SHP77 (cell line): ENCODE data around the gene ZNF608.

Experiments used
- DNase-seq, 2 experiments: peaks; one replicate each; lab custom pipeline; 2025; lab: John Stamatoyannopoulos, UW

Gene ZNF608

DNA sequence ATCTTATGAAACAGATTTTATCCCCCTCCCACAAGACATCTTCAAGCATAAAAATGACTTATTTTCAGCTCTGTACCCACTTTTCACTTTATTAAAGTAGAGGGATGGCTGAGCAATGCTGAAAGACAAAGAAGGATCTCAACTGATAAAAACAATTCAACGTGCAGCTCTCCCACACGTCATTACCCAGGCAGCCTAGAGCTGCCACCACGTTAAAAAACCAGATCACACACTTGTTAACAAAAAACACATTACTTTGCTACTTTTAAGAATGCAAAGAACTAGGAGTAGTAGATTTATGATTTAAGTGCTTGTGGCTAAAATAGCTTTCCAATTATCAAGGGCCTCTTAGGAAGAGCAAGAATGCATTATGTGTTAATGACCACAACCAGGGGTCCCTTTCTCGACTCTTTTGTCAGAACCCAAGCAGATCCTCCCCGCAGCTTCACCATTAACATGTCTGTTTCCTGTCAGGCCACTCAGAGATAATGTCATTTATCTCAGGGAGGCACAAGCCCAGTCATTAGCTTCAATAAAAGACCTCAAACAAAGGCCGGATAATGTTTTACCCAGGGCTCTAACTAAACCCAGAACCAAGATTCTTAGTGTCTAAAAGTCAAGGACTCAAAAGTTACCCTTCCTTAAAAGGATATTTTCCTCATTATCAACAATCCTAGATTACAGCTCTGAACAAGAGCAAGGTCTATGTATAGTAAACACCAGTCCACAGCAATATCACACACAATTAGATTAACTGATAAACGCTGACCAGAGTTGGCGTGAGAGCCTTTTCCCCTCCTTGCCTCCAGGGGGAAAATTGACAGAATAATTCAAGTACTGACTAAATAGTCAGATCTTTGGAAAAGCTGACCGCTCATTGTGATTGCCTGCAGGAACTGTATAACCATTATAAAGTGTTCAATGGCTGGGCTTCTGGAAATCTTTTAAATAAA, 7.5 kb downstream of the ZNF608 start:
- DNase-seq, result peak; percentile 36 to 38

DNA sequence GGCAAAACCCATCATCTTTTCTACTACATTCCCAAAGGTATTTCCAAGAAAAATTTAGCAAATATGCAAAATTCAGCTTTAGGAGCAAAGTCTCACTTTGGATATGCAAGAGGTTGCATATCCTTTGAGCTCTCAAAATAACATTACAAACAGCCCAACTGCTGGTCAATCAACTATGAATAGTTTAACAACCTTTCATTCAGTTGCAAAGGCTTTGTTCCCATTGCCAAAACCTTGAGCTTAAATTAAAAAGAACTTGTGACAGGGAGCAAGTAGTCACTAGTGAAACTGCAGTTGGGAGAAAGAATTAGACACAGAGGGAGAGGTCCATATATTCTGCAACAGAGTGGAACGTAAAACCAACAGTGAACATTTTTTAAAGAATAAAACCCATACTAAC, 8.8 kb downstream of the ZNF608 start:
- no peak for DNase-seq

DNA sequence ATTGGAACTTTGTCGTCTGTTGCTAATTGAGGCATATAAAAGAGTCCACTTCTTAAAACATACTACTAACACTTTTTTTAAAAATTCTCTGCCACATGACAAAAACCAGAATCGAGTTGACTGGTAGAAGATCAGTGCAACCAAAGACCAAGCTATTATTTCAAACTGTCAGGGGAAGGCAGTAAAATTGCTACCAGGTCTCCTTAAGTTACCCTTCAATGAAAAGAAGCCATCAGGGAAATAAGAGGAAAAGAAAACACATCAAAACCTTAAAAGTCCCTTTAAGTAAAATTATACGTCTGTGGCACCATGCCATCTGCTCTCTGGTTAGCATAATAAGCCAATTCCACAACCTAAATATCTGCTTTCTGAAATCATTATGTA, 9.6 kb downstream of the ZNF608 start:
- no peak for DNase-seq

DNA sequence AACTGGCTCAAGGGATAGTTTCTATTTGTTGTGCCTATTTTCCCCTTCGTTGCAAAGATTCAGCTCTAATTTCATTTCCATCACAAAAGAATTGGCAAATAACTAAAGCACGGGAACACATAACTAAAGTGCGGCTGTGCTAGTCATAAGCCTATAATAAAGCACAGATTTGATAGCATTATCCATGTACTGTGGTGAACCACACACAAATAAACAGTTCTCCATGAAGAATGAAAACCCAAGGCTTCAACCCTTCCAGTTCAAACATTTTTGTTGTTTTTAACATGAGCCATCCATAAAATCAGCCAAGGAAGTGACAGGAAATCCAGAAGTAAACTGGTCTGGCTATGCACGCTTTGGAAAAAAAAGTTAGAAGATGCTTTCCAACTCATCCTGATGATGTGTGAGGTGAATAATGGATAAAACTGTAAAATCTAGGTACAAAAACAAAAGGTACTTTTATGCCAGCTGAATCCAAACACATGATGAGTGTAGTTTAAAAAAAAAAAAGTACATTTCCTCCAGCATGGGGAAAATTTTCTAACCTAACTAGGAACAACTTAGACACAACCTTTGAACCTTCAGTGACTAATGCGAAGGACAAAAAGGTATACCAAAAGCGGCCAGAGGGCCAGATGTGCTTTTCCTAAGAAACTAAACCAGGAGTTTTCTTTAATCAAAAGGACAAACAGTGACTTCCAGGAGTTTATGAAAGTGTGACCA, 10.2 kb downstream of the ZNF608 start:
- no peak for DNase-seq

DNA sequence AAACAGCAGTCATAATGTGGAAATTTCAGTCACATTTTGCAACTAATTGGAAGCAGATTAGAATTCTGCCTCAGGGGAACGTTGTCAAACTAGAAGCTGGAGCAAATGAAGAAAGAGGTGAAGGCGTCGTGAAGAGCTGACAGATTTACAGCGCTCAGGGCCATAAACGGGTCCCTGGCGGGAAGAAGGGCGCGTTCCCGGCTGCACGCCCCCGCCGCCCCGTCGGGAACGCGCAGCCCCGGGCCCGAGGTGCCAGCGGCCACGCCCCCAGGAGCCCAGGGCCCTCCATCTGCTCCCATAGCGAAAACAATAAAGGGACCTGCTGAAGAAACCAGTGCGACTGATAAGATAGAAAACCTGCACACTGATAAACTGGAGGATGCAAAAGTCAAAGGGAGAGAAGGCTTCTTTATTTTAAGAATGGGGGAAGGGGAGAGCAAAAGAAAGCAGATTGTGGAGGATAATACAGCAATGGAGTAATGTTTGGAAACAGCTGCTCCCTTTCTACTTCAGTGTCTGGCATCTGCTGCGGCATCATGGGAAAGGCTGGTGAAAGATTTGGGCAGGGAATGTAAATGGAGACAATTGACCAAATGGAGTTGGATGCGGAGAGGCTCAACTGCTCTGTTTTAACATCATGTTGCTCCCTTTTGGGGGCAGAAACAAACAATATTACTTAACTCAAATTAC, 11.1 kb downstream of the ZNF608 start:
- no peak for DNase-seq

DNA sequence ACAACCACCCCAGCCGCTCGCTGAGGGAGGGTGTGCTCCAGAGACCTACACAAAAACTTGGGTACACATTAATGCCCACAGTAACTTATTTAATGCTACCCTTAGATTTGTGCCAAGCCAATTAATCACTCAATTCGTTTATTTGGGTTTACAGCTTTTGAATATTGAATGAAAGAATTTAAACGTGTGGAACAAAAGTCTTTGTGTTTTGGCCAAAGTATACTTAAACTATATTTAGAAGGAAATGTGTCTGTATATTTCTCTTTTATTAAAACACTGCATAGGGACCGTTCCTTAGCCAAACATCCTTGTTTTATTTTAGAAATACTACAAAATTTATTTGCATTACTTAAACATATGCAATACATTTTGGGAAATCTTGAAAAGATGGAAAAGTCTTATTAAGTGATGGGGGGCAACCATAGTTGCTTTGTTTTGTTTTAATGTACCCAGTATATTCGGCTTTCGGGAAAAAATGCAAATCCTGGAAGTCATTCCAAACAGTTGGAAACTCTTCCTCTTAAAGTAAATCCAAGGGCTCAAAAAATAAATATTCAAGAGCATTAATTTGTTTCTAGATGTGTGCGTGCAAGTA, 11.8 kb downstream of the ZNF608 start:
- DNase-seq, result no peak

DNA sequence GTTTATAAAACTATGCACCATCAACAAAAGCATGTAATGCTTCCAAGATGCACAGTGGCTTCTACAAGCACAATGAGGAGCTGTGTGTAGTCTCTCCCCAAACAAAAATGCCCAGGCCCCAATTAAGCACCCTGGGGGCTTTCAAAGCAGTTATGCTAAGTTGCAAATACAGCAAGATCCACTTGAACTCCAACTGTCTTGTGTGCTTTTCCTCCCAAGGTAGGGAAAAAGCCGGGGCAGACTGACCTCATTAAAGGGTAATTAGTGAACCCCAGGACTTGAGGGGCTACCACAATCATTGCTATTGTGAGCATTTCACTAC, 13.1 kb downstream of the ZNF608 start:
- no peak for DNase-seq

DNA sequence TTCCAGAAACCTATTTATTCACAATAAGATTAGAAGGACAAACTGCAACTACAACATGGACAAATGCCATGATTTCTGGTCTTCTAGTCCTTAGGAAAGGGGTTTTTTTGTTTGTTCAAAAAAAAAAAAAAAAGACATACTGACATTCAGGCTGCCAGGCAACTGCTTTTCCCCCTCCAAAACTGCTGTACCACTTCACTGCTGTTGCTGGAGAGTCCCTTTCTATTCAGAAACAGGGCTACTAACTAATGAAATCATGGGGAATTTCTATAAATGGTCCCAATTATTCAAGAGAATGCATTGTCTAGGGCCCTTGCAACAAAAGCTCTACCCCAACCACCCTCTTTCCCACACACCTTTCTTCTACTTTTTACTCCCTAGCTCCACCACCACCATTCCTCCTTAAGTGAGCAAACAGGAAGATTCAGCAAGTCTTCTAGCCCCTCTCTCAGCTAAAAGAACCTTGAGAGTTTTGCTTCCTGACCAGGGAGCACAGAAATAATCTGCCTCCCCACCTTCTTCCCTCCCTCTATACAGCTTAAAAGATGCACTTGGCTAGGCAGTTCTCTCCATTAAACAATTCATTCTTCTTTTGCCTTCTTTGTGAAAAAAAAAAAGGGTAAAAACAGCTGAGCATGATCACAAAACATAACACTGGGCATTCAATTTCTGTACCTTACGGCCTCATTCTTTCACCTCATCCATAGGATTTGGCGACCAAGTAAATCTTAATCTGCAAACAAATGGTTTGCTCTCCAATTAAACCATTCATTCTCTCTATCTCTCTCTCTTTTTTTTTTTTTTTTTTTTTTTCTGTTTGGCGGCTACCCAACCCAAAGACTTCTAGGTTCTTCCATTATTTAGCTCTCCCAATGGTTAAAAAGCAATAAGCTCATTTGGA, 13.8 kb downstream of the ZNF608 start:
- no peak for DNase-seq

DNA sequence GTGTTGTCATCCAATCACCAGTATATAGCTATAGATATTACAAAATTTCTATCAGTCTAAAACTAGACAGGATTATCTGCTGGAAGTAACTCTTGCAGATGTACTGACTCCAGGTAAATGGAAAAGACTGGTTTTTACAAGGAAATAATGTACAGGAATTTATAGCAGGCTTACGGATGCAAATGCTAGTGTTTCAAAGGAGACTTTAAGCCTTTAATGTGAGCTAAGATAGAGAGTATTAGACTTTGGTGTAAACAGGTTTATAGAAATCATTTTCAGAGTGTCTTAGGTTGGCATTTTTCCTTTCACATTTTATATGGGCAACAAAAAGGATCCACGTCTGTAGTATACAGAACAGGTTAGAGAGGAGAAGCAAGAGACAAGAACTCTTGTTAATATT, 16.1 kb downstream of the ZNF608 start:
- no peak for DNase-seq

DNA sequence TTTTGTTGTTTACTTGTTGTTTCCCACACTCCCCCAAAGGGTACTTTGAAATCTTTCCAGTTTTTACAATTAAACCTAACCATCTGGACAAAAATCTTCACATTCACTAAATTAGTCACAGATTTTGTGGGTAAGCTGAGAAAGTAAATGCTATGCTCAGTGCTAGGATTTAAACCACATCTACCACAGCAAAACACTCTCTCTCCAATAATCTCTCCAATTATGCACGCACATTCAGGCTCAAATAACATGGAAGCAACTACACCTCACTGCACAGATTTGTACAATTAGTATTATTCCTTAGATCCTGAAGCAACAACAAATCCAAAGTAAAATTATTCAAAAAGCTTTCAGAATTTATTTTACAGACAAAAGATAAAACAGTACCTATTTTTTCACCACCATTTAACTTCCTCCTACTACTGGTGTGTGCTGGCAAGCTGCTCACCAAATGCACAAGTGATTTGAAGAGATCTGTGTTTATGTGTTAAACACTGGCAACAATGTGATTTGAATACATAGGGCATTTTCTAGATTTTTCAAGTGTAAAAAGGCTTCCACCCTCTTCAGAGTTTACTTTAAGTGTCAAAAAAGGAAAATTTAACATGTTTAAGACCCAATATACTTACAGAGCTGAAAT, 16.6 kb downstream of the ZNF608 start:
- no peak for DNase-seq

DNA sequence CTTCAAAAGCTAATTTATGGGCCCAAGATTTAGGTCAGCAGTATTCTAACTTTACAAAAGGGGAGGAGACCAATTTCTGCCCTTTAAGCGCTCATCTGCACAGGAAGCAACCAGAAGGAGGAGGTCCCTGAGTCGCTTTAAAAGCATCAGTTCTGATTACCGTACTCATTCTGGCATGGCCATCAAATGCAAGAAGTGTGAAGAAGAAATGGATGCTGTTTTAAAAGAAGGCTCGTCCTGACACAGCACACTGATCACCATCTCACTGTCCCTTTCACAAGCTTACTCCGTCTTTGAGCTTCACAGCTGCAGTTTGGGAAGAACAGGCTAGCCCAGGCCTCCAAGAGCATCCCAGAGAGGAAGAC, 17.5 kb downstream of the ZNF608 start:
- no peak for DNase-seq

DNA sequence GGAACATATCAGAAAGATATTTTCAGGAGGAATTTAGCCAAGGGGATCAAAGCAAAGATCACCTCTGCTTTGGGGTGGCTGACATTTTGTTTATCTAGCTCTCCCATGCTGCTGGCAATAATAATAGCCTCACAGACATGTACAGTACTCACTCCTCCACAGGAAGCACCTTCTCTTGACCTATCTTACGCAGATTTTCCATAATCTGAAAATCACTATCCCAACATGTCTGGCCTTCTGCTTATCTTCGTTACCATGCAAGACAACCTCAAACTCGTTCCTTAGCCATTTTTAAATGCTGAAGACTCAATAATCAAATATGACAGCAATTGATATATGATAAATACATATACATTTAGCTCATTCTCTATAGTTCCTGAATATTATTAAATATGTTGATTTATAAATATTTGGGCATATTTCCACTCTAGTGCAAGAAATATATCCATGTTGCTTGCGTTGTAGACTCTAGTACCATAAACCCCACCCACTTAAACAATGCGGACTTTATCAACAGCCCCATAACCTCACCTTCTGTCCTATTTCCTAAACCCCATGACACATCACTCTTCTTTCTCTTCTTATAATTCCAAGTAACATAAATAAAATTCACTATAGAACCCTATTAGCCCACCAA, 18.0 kb downstream of the ZNF608 start:
- DNase-seq, result no peak

DNA sequence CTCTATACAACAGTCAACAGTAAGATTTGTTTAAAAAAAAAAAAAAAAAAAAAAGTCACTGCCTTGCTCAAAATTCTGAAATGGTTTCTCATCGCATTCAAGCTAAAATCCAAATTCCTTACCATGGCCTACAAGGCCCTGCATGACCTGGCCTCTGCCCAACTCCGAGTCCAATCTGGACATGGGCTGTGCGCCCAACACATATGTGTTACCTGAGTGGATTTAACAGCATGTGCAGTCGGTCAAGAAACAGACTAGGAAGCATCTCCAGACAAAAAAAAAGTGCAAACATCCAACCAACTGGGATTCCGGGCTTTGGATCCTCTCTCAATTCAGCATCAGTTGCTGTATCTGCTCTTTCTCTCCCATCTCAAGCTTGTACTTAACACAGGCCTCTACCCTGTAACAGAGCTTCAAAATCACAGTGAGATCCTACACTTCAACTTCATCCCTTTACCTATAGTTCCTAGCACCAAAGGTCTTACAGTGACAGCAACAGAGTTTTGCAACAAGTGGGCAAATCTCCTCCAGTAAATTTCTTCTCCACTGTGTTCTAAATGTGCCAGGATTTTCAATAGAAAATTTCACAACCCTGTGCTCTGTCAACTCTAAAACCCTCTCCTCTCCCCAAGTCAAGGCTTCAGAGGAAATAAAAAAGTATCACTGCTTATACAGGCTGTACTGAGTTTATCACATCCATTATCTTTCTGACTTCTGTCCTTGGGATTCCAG, 19.6 kb downstream of the ZNF608 start:
- DNase-seq, result no peak

DNA sequence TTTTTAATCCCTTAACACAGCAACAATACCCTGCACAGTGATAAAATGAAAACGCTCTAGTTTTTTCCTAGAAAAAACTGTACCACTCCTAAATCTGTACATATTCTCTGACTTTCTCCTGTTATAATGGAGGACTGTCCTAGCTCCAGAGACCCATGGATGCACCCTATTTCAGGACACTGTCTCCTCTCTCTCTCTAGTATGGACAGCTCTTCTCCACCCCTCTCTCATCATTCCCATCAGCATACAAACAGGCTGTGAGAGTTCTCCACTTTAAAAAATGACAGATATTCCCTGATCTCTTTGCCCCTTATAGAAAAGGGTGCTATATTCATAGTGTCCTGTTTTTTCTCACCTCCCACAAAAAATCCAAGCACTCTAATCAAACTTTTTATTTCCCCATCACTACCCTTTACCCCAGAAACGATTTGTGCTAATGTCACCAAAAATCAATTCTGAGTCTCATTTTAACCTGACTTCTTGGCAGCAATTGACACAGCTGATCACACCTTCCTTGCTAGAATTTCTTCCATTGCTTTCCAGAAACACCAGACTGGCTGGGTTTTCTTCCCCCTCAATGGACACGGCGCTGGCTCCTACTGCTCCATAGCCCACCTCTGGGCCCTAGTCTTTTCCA, 20.7 kb downstream of the ZNF608 start:
- no peak for DNase-seq

DNA sequence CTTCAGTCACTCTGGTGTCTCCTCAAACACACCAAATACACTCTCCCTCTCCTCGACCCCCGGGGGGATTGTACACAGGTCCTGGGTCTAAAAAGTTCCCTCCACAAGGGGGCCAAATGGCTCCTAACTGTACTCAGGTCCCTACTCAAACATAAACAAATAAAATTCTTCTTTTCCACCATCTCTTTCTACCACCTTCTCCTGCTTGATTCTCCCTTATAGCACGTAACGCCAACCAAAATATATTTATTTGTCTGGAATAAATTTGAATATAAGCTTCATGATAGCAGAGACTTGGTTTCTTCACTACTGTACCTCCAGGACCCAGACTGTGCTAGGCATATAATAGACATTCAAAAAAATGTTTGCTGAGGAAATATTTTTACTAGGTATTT, 21.4 kb downstream of the ZNF608 start:
- no peak for DNase-seq

DNA sequence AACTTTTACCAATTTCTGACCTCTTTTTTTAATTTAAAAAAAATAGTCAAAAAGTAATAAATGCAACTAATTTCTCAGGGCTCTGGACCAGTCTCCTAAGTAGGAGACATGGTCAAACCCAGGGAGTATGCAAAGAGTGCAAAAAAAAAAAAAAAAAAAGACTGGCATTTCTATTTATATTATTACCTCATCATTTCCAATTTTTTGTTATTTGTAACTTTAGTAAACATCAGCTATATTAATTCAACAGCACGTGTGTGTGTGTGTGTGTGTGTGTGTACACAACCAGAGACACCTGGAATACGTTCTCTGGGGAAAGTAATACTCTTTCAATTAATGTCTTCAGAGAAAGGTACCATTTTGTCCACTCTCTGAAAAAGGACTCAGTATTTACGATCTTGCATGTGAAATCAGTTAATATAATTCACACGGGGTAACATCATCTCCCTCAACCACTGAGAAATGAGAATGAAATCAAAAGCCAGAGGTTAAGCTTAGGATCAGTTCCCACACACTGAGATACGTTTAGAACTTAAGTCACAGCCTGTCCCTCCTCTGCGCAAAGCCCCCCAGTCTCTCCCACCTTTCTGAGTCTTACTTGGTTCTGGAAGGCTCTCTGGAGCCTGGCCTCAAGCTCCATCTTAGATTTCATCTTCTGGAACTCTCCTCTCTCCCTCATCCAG, 21.9 kb downstream of the ZNF608 start:
- no peak for DNase-seq

DNA sequence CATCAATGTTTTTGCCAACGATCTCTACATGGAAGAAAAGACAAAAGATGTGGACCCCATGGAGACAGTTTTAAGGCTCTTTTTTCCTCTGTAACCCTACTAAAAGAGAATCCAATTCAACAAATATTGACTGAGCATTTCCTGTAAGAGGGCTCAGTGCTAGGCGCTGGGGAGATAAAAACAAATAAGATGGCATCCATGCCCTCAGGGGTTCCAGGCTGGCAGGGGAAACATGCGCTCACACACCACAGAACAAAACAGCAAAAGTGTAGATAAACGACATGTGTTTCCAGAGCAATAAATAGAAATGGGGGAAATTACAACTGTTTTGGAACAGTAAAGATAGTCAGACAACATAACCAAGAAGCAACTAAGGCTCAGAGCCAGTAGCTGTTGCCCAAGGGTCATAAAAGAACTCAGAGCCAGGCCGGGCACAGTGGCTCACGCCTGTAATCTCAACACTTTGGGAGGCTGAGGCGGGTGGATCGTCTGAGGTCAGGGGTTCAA, 25.2 kb downstream of the ZNF608 start:
- no peak for DNase-seq

DNA sequence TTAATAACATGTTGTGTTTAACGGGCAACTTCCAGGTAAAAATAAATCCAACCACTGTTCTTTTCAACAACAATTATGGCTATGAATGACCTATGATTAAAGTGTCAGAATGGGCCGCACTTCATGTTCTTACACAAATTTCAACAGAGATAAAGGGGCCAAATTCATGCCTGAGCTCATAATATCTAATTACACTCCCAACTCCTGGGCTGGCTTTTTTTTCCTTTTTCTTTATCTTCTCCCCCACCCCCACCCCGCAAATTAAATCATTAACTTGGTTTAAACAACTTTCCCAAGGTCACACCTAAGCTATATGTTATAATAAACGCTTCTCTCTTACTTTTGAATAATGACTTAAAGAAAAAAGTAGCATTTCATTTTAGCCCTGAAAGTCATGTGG, 25.8 kb downstream of the ZNF608 start:
- no peak for DNase-seq
